Neural progenitor cell (in vitro differentiated cells): ENCODE measurements around the gene FBXL5. TPM values are rescaled to one million over a fixed set of nuclear protein-coding genes. Genes with fewer than 3 reads are reported as not detected.

Source experiments
- DNase-seq: peaks from one replicate; pipeline ENCODE4 v3.0.0-alpha.2; 2016; ENCODE audit warnings: low spot score
- H2AFZ ChIP-seq: fragments of 200-600 bp; sonication (generic); replicated peaks from 2 replicates; pipeline ENCODE4 v1.6.1; 2016; ENCODE audit warnings: antibody characterized with exemption
- H3F3A ChIP-seq: fragments of 200-600 bp; sonication (generic); 2 replicates; pipeline ENCODE4 v1.6.1; 2016; ENCODE audit warnings: antibody characterized with exemption, low read depth
- H3K27ac ChIP-seq: fragments of 200-600 bp; sonication (generic); 2 replicates; pipeline ENCODE4 v1.5.1; 2016; ENCODE audit warnings: mild to moderate bottlenecking
- H3K27me3 ChIP-seq: fragments of 200-600 bp; sonication (generic); 2 replicates; pipeline ENCODE4 v1.6.1; 2016; ENCODE audit warnings: mild to moderate bottlenecking, moderate library complexity
- H3K36me3 ChIP-seq: fragments of 200-600 bp; sonication (generic); 2 replicates; pipeline ENCODE4 v1.5.1; 2016
- H3K4me1 ChIP-seq: fragments of 200-600 bp; sonication (generic); 2 replicates; pipeline ENCODE4 v1.6.1; 2016; ENCODE audit warnings: mixed run types
- H3K4me2 ChIP-seq: fragments of 200-600 bp; sonication (generic); 2 replicates; pipeline ENCODE4 v1.6.1; 2016
- H3K4me3 ChIP-seq: fragments of 200-600 bp; sonication (generic); 2 replicates; pipeline ENCODE4 v1.5.1; 2016
- H3K79me2 ChIP-seq: fragments of 200-600 bp; sonication (generic); 2 replicates; pipeline ENCODE4 v1.6.1; 2016; ENCODE audit warnings: low read depth
- H3K9ac ChIP-seq: fragments of 200-600 bp; sonication (generic); 2 replicates; pipeline ENCODE4 v1.6.1; 2016
- H3K9me3 ChIP-seq: fragments of 200-600 bp; sonication (generic); 2 replicates; pipeline ENCODE4 v1.5.1; 2016; ENCODE audit warnings: low read depth
- H4K20me1 ChIP-seq: fragments of 200-600 bp; sonication (generic); 2 replicates; pipeline ENCODE4 v1.6.1; 2016; ENCODE audit warnings: low read depth
- H3K27ac Mint-ChIP-seq: 3 replicates; pipeline ENCODE4 v1.8.0; 2021; ENCODE audit warnings: mixed read lengths
- H3K27me3 Mint-ChIP-seq: 2 replicates; pipeline ENCODE4 v1.8.0; 2022; ENCODE audit warnings: low read depth, mild to moderate bottlenecking, inconsistent platforms, moderate library complexity, mixed read lengths; ENCODE audit not compliant: insufficient read depth
- H3K36me3 Mint-ChIP-seq: 3 replicates; pipeline ENCODE4 v1.8.0; 2021; ENCODE audit warnings: mixed read lengths
- H3K4me1 Mint-ChIP-seq: 3 replicates; pipeline ENCODE4 v1.8.0; 2021; ENCODE audit warnings: mixed read lengths
- H3K4me3 Mint-ChIP-seq: 3 replicates; pipeline ENCODE4 v1.8.0; 2021; ENCODE audit warnings: mild to moderate bottlenecking, moderate library complexity, mixed read lengths
- H3K9me3 Mint-ChIP-seq: 3 replicates; pipeline ENCODE4 v1.8.0; 2020; ENCODE audit warnings: mixed read lengths
- EZH2 ChIP-seq: fragments of 200-600 bp; sonication (generic); IDR thresholded peaks from 2 replicates; pipeline ENCODE4 v1.6.1; 2017; ENCODE audit warnings: antibody characterized with exemption, mild to moderate bottlenecking, moderate library complexity
- EZH2phosphoT487 ChIP-seq: fragments of 200-600 bp; sonication (generic); IDR thresholded peaks from 2 replicates; pipeline ENCODE4 v1.6.1; 2017; ENCODE audit warnings: antibody characterized with exemption
- total RNA-seq: library from RNA; depleted of rRNA; stranded (reverse); fragments of >200 nt; gene quantifications from 2 replicates; pipeline ENCODE4 v1.2.3, GENCODE V29; 2015; ENCODE audit warnings: low replicate concordance
- TF ChIP-seq, protein P1 (sequence below): fragments of 200-600 bp; sonication (generic); IDR thresholded peaks from 2 replicates; pipeline ENCODE4 v1.5.1; 2017; ENCODE audit warnings: antibody characterized with exemption, mild to moderate bottlenecking

FBXL5 gene
- total RNA-seq, 1 donor from 2014 or later = 87.9 TPM

DNA sequence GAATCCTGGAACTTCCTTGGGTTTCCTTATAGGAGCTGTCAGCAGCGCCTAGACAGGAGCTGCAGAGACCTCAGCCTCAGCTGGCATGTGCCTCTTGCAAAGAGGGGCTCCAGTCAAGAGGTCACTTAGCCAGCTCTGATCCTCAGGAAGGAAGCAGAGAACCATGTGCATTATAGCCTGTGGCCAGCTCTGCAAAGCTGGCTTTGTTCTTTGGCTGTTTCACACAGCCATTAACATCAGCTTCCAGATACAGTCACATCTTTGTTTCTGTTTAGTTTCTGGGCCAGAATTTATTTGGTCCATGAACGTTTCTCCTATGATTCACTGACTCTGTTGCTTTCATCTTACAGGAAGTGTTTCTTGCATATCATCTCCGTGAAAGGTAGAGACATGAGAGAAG is 93.0 kb downstream of the FBXL5 start:
- Mint-ChIP-seq H3K4me1 (peaks cover 6% of the 10 kb centered on the region), H3K27ac (no peak overlapping the region), H3K27me3 (peaks cover 4% of the 10 kb centered on the region), H3K9me3 (no peaks in the 10 kb centered on the region), H3K36me3 (peaks cover 27% of the 10 kb centered on the region), H3K4me3 (no peak overlapping the region)
- no peaks in the 10 kb centered on the region for H3K36me3 ChIP-seq
- no peaks in the 10 kb centered on the region for H3K4me1 ChIP-seq
- TF ChIP-seq EZH2 = no peak
- no peak overlapping the region for H3K4me2 ChIP-seq
- H4K20me1 ChIP-seq = no peaks in the 10 kb centered on the region
- no peak for DNase-seq
- no peak overlapping the region for H2AFZ ChIP-seq
- no peak overlapping the region for H3K4me3 ChIP-seq
- H3F3A ChIP-seq = no peaks in the 10 kb centered on the region
- no peaks in the 10 kb centered on the region for H3K79me2 ChIP-seq
- no peak overlapping the region for H3K9ac ChIP-seq
- no peaks in the 10 kb centered on the region for H3K27me3 ChIP-seq
- no peak overlapping the region for H3K27ac ChIP-seq
- no peaks in the 10 kb centered on the region for H3K9me3 ChIP-seq

DNA sequence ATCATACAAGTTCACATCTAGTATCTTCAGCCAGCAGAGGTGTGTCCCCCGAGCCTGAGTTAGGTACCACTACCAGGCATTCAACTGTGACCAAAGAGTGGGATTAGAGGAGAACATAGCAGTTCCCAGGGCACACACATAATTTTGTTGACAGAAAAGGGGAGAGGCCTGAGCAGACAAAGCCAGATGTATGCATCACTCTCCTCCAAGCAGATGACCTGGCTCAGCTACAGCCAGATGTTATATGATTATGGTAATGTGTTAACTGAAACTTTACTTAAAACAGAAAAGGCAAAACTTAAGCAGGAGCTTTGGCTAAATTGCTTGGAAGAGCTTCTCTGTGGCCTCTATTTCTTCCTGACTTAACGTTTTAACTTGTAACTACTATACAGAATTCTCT is 96.6 kb downstream of the FBXL5 start:
- H3K4me3 ChIP-seq = no peak overlapping the region
- Mint-ChIP-seq H3K4me3 (no peak overlapping the region), H3K36me3 (peaks cover 28% of the 10 kb centered on the region), H3K27ac (no peak overlapping the region), H3K27me3 (no peaks in the 10 kb centered on the region), H3K4me1 (peaks cover 10% of the 10 kb centered on the region), H3K9me3 (no peaks in the 10 kb centered on the region)
- TF ChIP-seq EZH2phosphoT487 (no peak), EZH2 (no peak)
- TF ChIP-seq, protein P1, sequence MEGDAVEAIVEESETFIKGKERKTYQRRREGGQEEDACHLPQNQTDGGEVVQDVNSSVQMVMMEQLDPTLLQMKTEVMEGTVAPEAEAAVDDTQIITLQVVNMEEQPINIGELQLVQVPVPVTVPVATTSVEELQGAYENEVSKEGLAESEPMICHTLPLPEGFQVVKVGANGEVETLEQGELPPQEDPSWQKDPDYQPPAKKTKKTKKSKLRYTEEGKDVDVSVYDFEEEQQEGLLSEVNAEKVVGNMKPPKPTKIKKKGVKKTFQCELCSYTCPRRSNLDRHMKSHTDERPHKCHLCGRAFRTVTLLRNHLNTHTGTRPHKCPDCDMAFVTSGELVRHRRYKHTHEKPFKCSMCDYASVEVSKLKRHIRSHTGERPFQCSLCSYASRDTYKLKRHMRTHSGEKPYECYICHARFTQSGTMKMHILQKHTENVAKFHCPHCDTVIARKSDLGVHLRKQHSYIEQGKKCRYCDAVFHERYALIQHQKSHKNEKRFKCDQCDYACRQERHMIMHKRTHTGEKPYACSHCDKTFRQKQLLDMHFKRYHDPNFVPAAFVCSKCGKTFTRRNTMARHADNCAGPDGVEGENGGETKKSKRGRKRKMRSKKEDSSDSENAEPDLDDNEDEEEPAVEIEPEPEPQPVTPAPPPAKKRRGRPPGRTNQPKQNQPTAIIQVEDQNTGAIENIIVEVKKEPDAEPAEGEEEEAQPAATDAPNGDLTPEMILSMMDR = no peak
- H3K9ac ChIP-seq = no peak overlapping the region
- H3K4me1 ChIP-seq = peaks cover 7% of the 10 kb centered on the region
- no peaks in the 10 kb centered on the region for H3K27me3 ChIP-seq
- DNase-seq = no peak
- no peaks in the 10 kb centered on the region for H4K20me1 ChIP-seq
- H3F3A ChIP-seq = no peaks in the 10 kb centered on the region
- no peak overlapping the region for H3K27ac ChIP-seq
- no peak overlapping the region for H2AFZ ChIP-seq
- H3K79me2 ChIP-seq = no peaks in the 10 kb centered on the region
- H3K9me3 ChIP-seq = no peaks in the 10 kb centered on the region
- no peak overlapping the region for H3K4me2 ChIP-seq
- H3K36me3 ChIP-seq = no peaks in the 10 kb centered on the region

DNA sequence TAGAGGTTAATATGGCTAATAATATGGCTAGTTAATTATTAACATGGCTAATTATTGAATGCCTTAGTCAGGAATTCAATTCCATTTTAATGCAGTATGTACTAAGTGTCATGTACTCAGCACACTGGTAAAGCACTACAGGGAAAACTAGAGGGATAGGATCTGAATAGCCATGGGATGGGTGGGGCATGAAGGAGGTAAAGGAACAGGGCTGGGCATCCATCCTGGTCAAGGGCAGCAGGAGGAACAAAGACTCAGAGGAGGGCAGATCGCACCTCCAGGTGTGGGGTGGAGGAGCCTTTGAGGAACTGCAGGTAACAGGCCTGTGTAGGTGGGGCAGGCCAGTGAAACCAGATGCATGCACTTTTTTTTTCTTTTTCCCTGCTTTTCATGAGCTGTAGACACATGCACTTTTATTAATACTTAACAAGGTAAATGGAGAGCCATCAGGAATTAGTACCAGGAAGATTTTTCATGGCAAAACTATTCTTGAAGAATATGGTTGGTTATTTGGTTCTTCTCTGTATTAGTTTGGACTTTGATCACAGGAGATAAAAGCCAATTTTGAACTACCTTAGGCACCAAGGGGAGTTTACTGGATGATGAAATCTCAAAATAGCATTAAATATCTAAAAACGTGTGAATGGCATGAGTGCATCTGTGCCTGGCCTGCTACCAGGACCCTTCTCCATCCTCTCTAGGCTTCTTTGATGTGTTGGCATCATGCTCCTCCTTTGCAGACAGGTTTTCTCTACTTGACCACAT is 97.2 kb downstream of the FBXL5 start:
- peaks cover 7% of the 10 kb centered on the region for H3K4me1 ChIP-seq
- no peaks in the 10 kb centered on the region for H3K27me3 Mint-ChIP-seq
- no peaks in the 10 kb centered on the region for H3K36me3 ChIP-seq
- no peaks in the 10 kb centered on the region for H3F3A ChIP-seq
- no peaks in the 10 kb centered on the region for H3K27me3 ChIP-seq
- no peak overlapping the region for H2AFZ ChIP-seq
- peaks cover 28% of the 10 kb centered on the region for H3K36me3 Mint-ChIP-seq
- H3K4me3 ChIP-seq = no peak overlapping the region
- no peaks in the 10 kb centered on the region for H3K79me2 ChIP-seq
- H3K4me3 Mint-ChIP-seq = no peak overlapping the region
- TF ChIP-seq, protein P1 = no peak
- no peak for TF ChIP-seq EZH2phosphoT487
- TF ChIP-seq EZH2 = no peak
- H4K20me1 ChIP-seq = no peaks in the 10 kb centered on the region
- no peaks in the 10 kb centered on the region for H3K9me3 ChIP-seq
- H3K27ac Mint-ChIP-seq = no peak overlapping the region
- H3K9me3 Mint-ChIP-seq = no peaks in the 10 kb centered on the region
- no peak overlapping the region for H3K9ac ChIP-seq
- no peak for DNase-seq
- no peak overlapping the region for H3K27ac ChIP-seq
- H3K4me2 ChIP-seq = no peak overlapping the region
- H3K4me1 Mint-ChIP-seq = peaks cover 10% of the 10 kb centered on the region

DNA sequence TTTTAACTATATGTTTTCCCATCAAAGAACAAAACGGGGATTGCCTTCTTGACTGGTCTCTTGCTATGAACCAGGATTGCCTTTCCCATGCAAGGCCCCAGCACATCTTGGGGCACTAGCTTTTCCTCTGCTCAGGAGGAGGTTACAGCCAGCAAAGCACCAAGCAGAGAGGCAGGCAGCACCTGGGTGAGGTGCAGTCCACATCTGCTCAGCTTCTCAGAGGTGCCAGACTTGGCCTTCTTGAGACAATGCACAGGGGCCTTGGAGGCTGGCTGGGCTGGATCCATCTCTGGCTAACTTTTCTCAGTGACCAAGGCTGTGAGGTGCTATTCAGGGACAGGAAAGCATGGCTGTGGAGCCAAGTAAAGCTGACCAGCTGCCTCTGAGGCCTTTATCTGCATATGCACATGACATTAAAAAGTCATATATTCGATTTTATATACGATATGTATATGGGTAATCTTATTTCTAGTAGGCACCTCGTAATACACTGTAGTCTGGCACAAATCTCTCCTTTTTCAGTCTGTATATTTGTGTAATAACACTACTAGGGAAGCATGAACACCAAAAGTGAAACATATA is 98.6 kb downstream of the FBXL5 start:
- TF ChIP-seq, protein P1 = no peak
- no peak for TF ChIP-seq EZH2phosphoT487
- TF ChIP-seq EZH2 = no peak
- Histone ChIP-seq H3K9me3 (no peaks in the 10 kb centered on the region), H3K27me3 (no peaks in the 10 kb centered on the region), H3K79me2 (no peaks in the 10 kb centered on the region), H4K20me1 (no peaks in the 10 kb centered on the region), H3F3A (no peaks in the 10 kb centered on the region), H3K4me3 (no peak overlapping the region), H3K4me2 (no peak overlapping the region), H3K9ac (no peak overlapping the region), H3K36me3 (no peaks in the 10 kb centered on the region), H3K4me1 (peaks cover 7% of the 10 kb centered on the region), H2AFZ (no peak overlapping the region), H3K27ac (no peak overlapping the region)
- Mint-ChIP-seq H3K36me3 (peaks cover 25% of the 10 kb centered on the region), H3K4me3 (no peak overlapping the region), H3K27ac (no peak overlapping the region), H3K9me3 (no peaks in the 10 kb centered on the region), H3K4me1 (peaks cover 8% of the 10 kb centered on the region), H3K27me3 (no peaks in the 10 kb centered on the region)
- DNase-seq = no peak
